COR-L47 (cell line): Measurements from ENCODE around the gene RIC8B.

Experiments
- DNase-seq: peaks from one replicate; lab custom pipeline; 2025; lab: John Stamatoyannopoulos, UW

The RIC8B gene

GRCh38 chr12:106868982-106869700 is 94.7 kb downstream of the RIC8B start:
- no peak for DNase-seq

- no peak for DNase-seq
Measured at GRCh38 chr12:106870116-106870515, 95.6 kb downstream of the RIC8B start.

GRCh38 chr12:106871477-106871876 is 97.0 kb downstream of the RIC8B start:
- no peak for DNase-seq

- DNase-seq = no peak
Measured at GRCh38 chr12:106873983-106874382, 99.5 kb downstream of the RIC8B start.

- DNase-seq = peak; percentile 63
Measured at GRCh38 chr12:106878804-106879203, 104.3 kb downstream of the RIC8B start.

GRCh38 chr12:106879612-106880011 is 105.1 kb downstream of the RIC8B start:
- DNase-seq = no peak

GRCh38 chr12:106883426-106883825 is 108.9 kb downstream of the RIC8B start:
- DNase-seq = no peak

- no peak for DNase-seq
Measured at GRCh38 chr12:106885026-106885425, 110.5 kb downstream of the RIC8B start.

- no peak for DNase-seq
Measured at GRCh38 chr12:106885541-106886249, 111.2 kb downstream of the RIC8B start.

- DNase-seq = no peak
Measured at GRCh38 chr12:106886932-106887331, 112.5 kb downstream of the RIC8B start.

GRCh38 chr12:106888348-106888970 is 114.0 kb downstream of the RIC8B start:
- no peak for DNase-seq

GRCh38 chr12:106889326-106889725 is 114.8 kb downstream of the RIC8B start:
- DNase-seq = no peak

- no peak for DNase-seq
Measured at GRCh38 chr12:106889950-106890626, 115.6 kb downstream of the RIC8B start.

GRCh38 chr12:106892075-106892474 is 117.6 kb downstream of the RIC8B start:
- no peak for DNase-seq

GRCh38 chr12:106893451-106893850 is 119.0 kb downstream of the RIC8B start:
- no peak for DNase-seq

- no peak for DNase-seq
Measured at GRCh38 chr12:106894774-106895173, 120.3 kb downstream of the RIC8B start.

GRCh38 chr12:106896603-106897002 is 122.1 kb downstream of the RIC8B start:
- DNase-seq = no peak

GRCh38 chr12:106897082-106897481 is 122.6 kb downstream of the RIC8B start:
- DNase-seq = no peak

- DNase-seq = peak; percentile 11
Measured at GRCh38 chr12:106897981-106898901, 123.8 kb downstream of the RIC8B start.

GRCh38 chr12:106900554-106900953 is 126.1 kb downstream of the RIC8B start:
- DNase-seq = no peak

- DNase-seq = no peak
Measured at GRCh38 chr12:106901276-106901675, 126.8 kb downstream of the RIC8B start.
